Astrocyte (in vitro differentiated cells and primary cell): ENCODE data around the gene GMNN. TPM values are rescaled to one million over a fixed set of nuclear protein-coding genes. Genes with fewer than 3 reads are reported as not detected.

ENCODE experiments used
- DNase-seq: peaks from one replicate; pipeline ENCODE4 v3.0.0-alpha.2; 2010; ENCODE audit warnings: low read depth
- FAIRE-seq: peaks from 2 replicates; lab custom pipeline; 2011; peaks lifted over from hg19 to GRCh38; lab: Jason Lieb, UNC
- H2AFZ ChIP-seq: 2 replicates; pipeline ENCODE4 v1.6.0; 2012; ENCODE audit warnings: low read depth, low read length, inconsistent platforms
- H3K27ac ChIP-seq: 2 replicates; pipeline ENCODE4 v1.5.1; 2011; ENCODE audit warnings: low read depth, low read length, inconsistent platforms
- H3K27me3 ChIP-seq: 2 replicates; pipeline ENCODE4 v1.6.0; 2011; ENCODE audit warnings: low read length, inconsistent platforms; ENCODE audit not compliant: insufficient read depth
- H3K36me3 ChIP-seq: 2 replicates; pipeline ENCODE4 v1.5.1; 2011; ENCODE audit warnings: low read length, inconsistent platforms; ENCODE audit not compliant: insufficient read depth
- H3K4me1 ChIP-seq: 2 replicates; pipeline ENCODE4 v1.5.1; 2011; ENCODE audit warnings: low read length, inconsistent platforms; ENCODE audit not compliant: insufficient read depth
- H3K4me2 ChIP-seq: 2 replicates; pipeline ENCODE4 v1.6.0; 2012; ENCODE audit warnings: low read length, inconsistent platforms
- H3K4me3 ChIP-seq: 2 replicates; pipeline ENCODE4 v1.5.1; 2011; ENCODE audit warnings: low read depth, mild to moderate bottlenecking, low read length, inconsistent platforms; ENCODE audit not compliant: insufficient read depth
- H3K79me2 ChIP-seq: 2 replicates; pipeline ENCODE4 v1.6.0; 2012; ENCODE audit warnings: mild to moderate bottlenecking, low read length, inconsistent platforms; ENCODE audit not compliant: insufficient read depth
- H3K9ac ChIP-seq: 2 replicates; pipeline ENCODE4 v1.6.0; 2012; ENCODE audit warnings: mild to moderate bottlenecking, low read length, inconsistent platforms
- H3K9me3 ChIP-seq: 2 replicates; pipeline ENCODE4 v1.5.1; 2012; ENCODE audit warnings: low read depth, mild to moderate bottlenecking, low read length, inconsistent platforms; ENCODE audit not compliant: insufficient read depth
- H4K20me1 ChIP-seq: 2 replicates; pipeline ENCODE4 v1.6.0; 2012; ENCODE audit warnings: low read length, inconsistent platforms; ENCODE audit not compliant: insufficient read depth
- H3K27ac Mint-ChIP-seq: one replicate; pipeline ENCODE4 v1.8.0; 2021; ENCODE audit warnings: mild to moderate bottlenecking, mixed read lengths; ENCODE audit not compliant: unreplicated experiment
- H3K27me3 Mint-ChIP-seq: one replicate; pipeline ENCODE4 v1.8.0; 2021; ENCODE audit warnings: low read depth, mixed read lengths; ENCODE audit not compliant: unreplicated experiment
- H3K36me3 Mint-ChIP-seq: one replicate; pipeline ENCODE4 v1.8.0; 2021; ENCODE audit warnings: low read depth, mixed read lengths; ENCODE audit not compliant: unreplicated experiment
- H3K4me1 Mint-ChIP-seq: one replicate; pipeline ENCODE4 v1.8.0; 2021; ENCODE audit warnings: low read depth, mixed read lengths; ENCODE audit not compliant: unreplicated experiment
- H3K4me3 Mint-ChIP-seq: one replicate; pipeline ENCODE4 v1.8.0; 2021; ENCODE audit warnings: mild to moderate bottlenecking, moderate library complexity, mixed read lengths; ENCODE audit not compliant: unreplicated experiment
- H3K9me3 Mint-ChIP-seq: one replicate; pipeline ENCODE4 v1.8.0; 2021; ENCODE audit warnings: mild to moderate bottlenecking, mixed read lengths; ENCODE audit not compliant: unreplicated experiment
- EZH2 ChIP-seq: IDR thresholded peaks from 2 replicates; pipeline ENCODE4 v1.6.1; 2012; ENCODE audit warnings: mild to moderate bottlenecking, low read length, inconsistent platforms; ENCODE audit not compliant: insufficient read depth
- total RNA-seq: library from RNA; stranded (reverse); gene quantifications from 2 replicates; pipeline ENCODE4 v1.2.1, GENCODE V29; 2021
- TF ChIP-seq, protein P1 (sequence below): IDR thresholded peaks from 2 replicates; pipeline ENCODE4 v1.5.1; 2011; ENCODE audit warnings: low read depth, mild to moderate bottlenecking, inconsistent platforms, low read length, moderate library complexity; ENCODE audit not compliant: insufficient read depth

The GMNN gene
- total RNA-seq, 1 donor from 2014 or later: 16.4 TPM

DNA sequence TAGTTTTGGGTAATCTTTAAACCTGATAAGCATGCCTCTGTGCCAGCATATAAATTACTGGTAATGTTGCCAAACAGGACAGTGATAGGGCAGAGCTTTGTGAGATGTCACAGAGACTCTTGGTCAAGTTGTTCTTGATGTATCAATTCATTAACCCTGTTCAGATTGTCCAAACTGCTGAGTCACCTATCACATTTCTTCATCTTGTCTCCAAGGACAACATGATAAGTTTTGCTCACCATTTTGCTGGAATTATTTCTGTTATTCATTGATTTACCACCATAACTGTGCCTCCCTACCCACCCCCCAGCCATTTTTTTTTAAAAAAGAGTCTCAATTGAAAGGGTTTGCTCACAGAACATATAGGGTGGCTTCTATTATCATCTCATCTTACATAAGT is 19.5 kb upstream of the GMNN start:
- Mint-ChIP-seq H3K9me3 (no peaks in the 10 kb centered on the region), H3K36me3 (no peaks in the 10 kb centered on the region), H3K4me3 (no peak overlapping the region), H3K27me3 (no peaks in the 10 kb centered on the region), H3K27ac (no peak overlapping the region), H3K4me1 (no peaks in the 10 kb centered on the region)
- Histone ChIP-seq H4K20me1 (no peaks in the 10 kb centered on the region), H3K4me1 (no peaks in the 10 kb centered on the region), H3K79me2 (no peaks in the 10 kb centered on the region), H2AFZ (no peak overlapping the region), H3K27me3 (no peaks in the 10 kb centered on the region), H3K27ac (no peak overlapping the region), H3K36me3 (no peaks in the 10 kb centered on the region), H3K4me2 (no peak overlapping the region), H3K9ac (no peak overlapping the region), H3K9me3 (no peaks in the 10 kb centered on the region), H3K4me3 (no peak overlapping the region)
- no peak for TF ChIP-seq EZH2
- TF ChIP-seq, protein P1, sequence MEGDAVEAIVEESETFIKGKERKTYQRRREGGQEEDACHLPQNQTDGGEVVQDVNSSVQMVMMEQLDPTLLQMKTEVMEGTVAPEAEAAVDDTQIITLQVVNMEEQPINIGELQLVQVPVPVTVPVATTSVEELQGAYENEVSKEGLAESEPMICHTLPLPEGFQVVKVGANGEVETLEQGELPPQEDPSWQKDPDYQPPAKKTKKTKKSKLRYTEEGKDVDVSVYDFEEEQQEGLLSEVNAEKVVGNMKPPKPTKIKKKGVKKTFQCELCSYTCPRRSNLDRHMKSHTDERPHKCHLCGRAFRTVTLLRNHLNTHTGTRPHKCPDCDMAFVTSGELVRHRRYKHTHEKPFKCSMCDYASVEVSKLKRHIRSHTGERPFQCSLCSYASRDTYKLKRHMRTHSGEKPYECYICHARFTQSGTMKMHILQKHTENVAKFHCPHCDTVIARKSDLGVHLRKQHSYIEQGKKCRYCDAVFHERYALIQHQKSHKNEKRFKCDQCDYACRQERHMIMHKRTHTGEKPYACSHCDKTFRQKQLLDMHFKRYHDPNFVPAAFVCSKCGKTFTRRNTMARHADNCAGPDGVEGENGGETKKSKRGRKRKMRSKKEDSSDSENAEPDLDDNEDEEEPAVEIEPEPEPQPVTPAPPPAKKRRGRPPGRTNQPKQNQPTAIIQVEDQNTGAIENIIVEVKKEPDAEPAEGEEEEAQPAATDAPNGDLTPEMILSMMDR: no peak
- FAIRE-seq (no peak), DNase-seq (no peak)

DNA sequence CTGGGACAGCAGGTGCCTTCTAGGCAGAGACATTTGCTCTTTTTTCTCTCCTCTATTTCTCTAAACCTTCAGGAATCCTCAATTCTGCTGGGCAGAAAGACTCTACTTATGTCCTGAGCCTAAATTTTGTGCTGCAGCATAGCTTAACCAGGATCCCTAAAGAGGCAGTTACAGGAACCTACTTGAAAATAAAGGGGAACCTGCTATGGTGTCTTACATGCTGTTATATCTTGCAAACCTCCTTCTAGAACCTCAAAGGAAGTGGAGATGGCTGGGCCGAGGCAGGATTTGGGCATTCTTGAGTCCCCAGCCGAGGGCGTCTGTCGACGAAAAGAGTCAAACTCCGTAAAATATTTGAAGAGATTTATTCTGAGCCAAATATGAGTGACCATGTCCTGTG is 17.1 kb upstream of the GMNN start:
- Mint-ChIP-seq H3K36me3 (no peaks in the 10 kb centered on the region), H3K4me1 (no peaks in the 10 kb centered on the region), H3K4me3 (no peak overlapping the region), H3K27ac (no peak overlapping the region), H3K9me3 (no peaks in the 10 kb centered on the region), H3K27me3 (no peaks in the 10 kb centered on the region)
- Histone ChIP-seq H4K20me1 (no peaks in the 10 kb centered on the region), H3K27ac (no peak overlapping the region), H3K27me3 (no peaks in the 10 kb centered on the region), H2AFZ (no peak overlapping the region), H3K9me3 (no peaks in the 10 kb centered on the region), H3K4me1 (no peaks in the 10 kb centered on the region), H3K4me3 (no peak overlapping the region), H3K79me2 (no peaks in the 10 kb centered on the region), H3K36me3 (no peaks in the 10 kb centered on the region), H3K4me2 (no peak overlapping the region), H3K9ac (no peak overlapping the region)
- TF ChIP-seq EZH2: no peak
- TF ChIP-seq, protein P1: no peak
- DNase-seq (no peak), FAIRE-seq (no peak)

- FAIRE-seq (no peak), DNase-seq (no peak)
- no peak overlapping the region for H3K4me2 ChIP-seq
- H3K9me3 ChIP-seq: no peaks in the 10 kb centered on the region
- no peak overlapping the region for H3K4me3 ChIP-seq
- H3K9me3 Mint-ChIP-seq: no peaks in the 10 kb centered on the region
- H3K36me3 ChIP-seq: no peaks in the 10 kb centered on the region
- H3K4me1 ChIP-seq: no peaks in the 10 kb centered on the region
- H3K4me3 Mint-ChIP-seq: no peak overlapping the region
- H3K4me1 Mint-ChIP-seq: peaks cover 2% of the 10 kb centered on the region
- H3K27me3 Mint-ChIP-seq: no peaks in the 10 kb centered on the region
- no peak overlapping the region for H3K9ac ChIP-seq
- no peak overlapping the region for H2AFZ ChIP-seq
- H3K36me3 Mint-ChIP-seq: no peaks in the 10 kb centered on the region
- TF ChIP-seq EZH2: no peak
- TF ChIP-seq, protein P1: no peak
- H4K20me1 ChIP-seq: no peaks in the 10 kb centered on the region
- H3K27me3 ChIP-seq: no peaks in the 10 kb centered on the region
- no peaks in the 10 kb centered on the region for H3K79me2 ChIP-seq
- no peak overlapping the region for H3K27ac ChIP-seq
- no peak overlapping the region for H3K27ac Mint-ChIP-seq
Observed at GRCh38 chr6:24759718-24760117, 15.0 kb upstream of the GMNN start.
